GM19324 (cell line): ENCODE results near the gene MIP.
"Not testable (repeated sequence)": the region's sequence is repeated elsewhere in the genome, so short reads cannot be mapped to it uniquely, and the experiment has no call there.

ENCODE experiments used
- ATAC-seq: cut with Tn5 transposase; IDR thresholded peaks from one replicate; pipeline ENCODE4 v1.9.1; 2021; ENCODE audit warnings: mild to moderate bottlenecking, moderate library complexity; ENCODE audit not compliant: unreplicated experiment, low FRiP score

MIP gene

DNA sequence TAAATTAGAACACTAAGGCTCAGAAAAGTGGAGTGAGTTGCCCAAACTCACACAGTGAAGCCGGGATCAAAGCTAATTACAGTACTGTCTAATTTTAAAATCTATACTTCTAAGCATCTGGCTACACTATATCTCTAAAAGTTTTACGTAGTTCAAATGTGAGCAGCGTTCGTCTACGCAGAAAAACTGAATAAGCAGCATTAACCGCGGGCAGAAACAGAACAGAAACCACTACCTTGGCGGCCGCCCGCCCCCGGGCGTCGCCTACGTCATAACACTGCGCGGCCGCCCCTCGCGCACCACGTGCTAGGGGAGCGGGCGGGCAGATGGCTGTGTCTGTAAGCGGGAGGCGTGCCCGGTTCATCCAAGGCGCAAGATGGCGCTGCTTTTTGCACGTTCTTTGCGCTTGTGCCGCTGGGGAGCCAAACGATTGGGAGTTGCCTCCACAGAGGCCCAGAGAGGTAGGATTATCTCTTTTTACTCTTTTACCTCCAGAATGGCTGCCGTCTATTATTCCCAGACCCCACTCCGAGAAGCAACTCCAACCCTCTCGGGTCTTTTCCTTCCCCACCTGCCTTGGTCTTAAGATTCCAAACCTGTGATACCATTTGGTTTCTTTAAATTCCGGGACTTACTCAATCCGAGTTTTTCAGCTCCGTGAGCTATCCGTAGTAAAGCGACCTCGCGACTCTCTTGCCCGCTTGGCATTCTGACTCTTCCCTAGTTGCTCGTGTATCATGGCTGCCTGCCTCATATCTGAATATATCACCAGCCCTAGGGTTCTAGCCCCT lies 14.0 kb upstream of the MIP start, which contains the start of gene SPRYD4:
TSS of gene SPRYD4 (plus strand) at position 363 of the 791 bp plus-strand sequence. CDS start at position 377, 14 bp downstream.
- peak; percentile 94 for ATAC-seq

DNA sequence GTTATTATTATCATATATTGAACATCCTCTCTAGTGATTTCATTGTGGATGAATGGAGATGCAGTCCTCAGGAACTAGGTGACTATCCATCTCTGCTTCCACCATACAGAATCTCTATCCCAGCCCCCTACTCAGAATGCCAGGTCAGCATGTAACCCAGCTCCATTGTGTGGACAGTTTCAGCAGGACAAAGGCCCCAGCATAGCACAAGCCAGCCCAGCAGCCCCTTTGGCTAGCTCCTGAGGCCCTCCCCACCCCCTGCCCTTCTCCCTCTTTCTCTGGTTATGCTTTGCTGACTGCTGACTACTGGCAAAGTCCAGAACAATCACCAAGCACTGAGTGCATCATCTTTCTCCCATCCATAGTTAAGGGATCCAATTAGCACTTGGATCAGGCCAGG lies 8.1 kb upstream of the MIP start:
- no peak for ATAC-seq

GRCh38 chr12:56461235-56462159 lies 7.0 kb upstream of the MIP start:
- ATAC-seq: no peak

- ATAC-seq: no peak
Measured at GRCh38 chr12:56457817-56458216, 3.4 kb upstream of the MIP start.

- no peak for ATAC-seq
Measured at GRCh38 chr12:56451147-56451546, 3.3 kb downstream of the MIP start.

- no peak for ATAC-seq
Measured at GRCh38 chr12:56450241-56450640, 4.2 kb downstream of the MIP start.

DNA sequence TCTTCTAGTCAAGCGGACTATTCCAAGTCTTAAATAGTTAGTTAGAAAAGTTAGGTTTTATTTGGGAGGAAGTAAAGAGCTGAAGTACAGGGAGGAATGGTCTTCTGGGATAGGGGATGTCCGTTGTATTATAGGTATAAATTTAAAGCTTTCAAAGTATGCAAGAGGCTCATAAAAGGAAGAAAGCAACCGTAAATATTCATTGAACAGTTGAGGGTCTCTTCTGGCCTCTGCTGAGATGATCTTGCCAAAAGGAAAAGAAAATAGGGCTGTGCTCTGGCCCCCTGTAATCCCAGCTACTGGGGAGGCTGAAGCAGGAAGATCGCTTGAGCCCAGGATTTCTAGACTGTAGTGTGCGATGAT lies 4.9 kb downstream of the MIP start:
- ATAC-seq: no peak

- ATAC-seq: peak; percentile 97
Measured at GRCh38 chr12:56448860-56449621, 5.4 kb downstream of the MIP start, which contains the start of gene TIMELESS. TSS of gene TIMELESS (minus strand) at chr12:56449426. CDS start at chr12:56434170, 15,256 bp downstream.

DNA sequence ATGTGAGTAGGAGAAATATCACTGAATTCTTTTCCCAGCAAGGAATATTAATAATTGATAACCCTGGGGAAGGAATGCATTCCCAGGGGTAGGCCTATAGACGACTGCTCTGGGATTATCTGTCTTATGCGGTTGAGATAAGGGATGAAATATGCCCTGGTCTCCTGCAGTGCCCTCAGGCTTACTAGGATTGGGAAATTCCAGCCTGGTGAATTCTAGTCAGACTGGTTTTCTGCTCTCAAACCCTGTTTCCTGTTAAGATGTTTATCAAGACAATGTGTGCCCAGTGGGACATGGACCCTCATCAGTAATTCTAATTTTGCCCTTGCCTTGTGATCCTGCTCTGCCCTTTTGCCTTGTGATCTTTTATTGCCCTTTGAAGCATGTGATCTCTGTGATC lies 11.2 kb downstream of the MIP start:
- not testable (repeated sequence) for ATAC-seq

DNA sequence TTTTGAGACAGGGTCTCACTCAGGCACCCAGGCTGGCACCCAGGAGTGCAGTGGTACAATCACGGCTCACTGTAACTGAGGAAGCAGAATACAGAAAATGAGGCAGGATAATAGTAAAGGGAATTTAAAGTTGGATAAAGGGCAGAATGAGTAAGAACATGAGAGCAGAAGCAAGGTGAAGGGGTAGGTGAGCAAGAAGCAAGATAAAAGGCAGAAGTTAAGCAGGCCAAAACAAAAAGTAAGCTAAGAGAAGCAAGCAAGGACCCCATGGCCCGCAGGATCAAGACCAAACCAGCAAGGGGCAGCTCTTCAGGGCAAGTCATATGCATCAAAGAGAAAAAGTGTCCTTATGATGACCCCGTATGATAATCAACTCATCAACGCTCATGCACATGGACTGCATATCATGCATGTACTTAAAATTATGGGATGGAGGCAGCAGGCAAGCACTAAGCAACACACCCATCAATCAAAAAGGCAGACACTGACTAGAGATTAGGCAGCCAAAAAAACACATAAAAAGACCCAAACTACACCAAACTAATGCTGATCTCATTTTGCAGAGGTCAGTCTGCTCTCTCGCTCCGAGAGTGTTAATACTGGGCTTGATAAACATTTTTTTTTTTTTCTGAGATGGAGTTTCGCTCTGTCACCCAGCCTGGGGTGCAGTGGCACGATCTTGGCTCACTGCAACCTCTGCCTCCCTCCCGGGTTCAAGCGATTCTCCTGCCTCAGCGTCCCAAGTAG lies 16.9 kb downstream of the MIP start:
- ATAC-seq: no peak

DNA sequence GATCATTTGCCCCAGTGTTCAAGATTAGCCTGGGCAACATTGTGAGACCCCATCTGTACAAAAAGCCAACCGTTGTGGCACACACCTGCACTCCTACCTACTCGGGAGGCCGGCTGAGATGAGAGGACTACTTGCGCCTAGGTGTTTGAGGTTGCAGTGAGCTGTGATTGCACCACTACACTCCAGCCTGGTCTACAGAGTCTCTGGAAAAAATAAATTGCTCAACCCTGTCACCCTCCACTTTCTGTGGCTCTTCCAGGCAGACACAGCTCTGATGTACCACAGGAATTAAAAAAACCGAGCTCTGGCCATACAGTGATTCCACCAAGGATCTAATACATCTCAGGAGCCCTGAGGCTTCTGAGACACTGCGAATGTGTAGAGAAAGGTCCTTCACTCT lies 19.6 kb downstream of the MIP start:
- no peak for ATAC-seq

GRCh38 chr12:56431850-56432249 lies 22.6 kb downstream of the MIP start:
- no peak for ATAC-seq

- ATAC-seq: no peak
Measured at GRCh38 chr12:56431288-56431687, 23.2 kb downstream of the MIP start.

- ATAC-seq: no peak
Measured at GRCh38 chr12:56425940-56426438, 28.5 kb downstream of the MIP start.

- ATAC-seq: no peak
Measured at GRCh38 chr12:56425193-56425592, 29.3 kb downstream of the MIP start.

GRCh38 chr12:56420411-56420810 lies 34.0 kb downstream of the MIP start:
- no peak for ATAC-seq

DNA sequence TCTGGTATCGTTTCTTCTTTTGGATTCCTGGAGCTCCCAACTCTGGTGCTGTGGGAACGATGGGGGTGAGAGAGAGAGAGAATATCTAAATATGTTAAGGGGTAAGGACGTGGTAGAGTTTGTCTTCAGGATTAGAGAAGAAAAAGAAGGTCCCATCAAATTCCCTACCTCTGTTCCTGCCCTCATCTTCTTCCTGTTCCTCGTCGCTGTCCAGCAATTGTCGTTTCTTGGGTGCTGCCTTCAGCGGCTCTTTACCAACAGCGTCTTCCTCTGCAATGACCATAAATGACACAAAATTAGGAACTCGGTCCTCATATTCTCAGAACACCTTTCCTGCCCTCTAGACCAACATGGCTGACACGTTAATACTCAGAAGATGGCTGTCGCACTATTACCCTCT lies 36.7 kb downstream of the MIP start:
- no peak for ATAC-seq

DNA sequence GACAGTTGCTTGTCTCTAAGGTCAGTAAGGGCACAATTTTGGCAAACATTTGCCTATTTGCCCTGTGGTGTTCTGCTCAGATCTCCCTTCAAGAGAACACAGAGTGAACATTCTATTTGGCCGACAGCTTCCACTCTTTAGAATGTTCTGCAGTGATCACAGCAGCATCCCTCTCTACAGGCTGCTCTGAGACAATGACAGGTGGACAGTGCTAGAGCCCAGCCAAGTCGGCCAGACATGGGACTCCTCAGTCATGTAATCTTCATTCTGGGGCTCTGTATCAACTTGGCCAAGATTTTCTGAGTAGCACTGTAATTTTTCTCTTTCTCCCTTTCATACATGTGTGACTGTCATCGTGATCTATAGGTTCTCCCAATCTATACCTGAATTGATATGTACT lies 40.1 kb downstream of the MIP start:
- ATAC-seq: no peak

DNA sequence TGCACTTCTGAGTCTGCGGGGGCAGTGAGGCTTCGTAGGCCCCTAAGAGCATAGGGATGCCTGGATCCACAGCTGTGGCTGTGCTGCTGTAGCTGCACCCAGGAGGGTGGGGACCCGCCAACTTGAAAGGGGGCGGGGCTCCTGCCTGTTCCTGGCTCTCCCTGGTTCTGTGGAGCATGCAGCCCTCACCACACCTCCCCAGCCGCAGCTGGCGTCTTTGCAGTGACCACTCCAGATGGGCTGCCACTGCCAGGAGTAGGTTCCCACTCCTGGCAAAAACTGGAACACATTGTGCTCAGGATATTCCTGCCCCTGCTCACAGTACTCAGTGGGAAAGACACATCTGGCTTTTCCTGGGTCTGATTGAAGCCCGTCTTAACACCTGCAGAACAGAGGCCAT lies 41.1 kb downstream of the MIP start:
- no peak for ATAC-seq
